ENCODE results near the gene UBALD2.

DNA sequence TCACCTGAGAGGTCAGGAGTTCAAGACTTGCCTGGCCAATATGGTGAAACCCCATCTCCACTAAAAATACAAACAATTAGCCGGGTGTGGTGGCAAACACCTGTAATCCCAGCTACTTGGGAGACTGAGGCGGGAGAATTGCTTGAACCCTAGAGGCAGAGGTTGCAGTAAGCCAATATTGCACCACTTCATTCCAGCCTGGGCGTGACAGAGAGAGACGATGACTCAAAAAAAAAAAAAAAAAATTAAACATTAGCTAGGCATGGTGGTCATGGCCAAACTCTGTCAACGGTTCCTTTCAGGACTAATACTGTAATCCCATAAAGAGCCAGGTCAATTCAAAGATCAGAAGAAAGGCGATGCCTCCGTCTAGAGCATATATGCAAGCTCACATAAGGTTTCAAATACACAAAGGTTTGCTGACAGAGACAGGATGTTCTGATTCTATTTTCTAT, 27.3 kb upstream of the UBALD2 start:
- TF ChIP-seq, protein P1, sequence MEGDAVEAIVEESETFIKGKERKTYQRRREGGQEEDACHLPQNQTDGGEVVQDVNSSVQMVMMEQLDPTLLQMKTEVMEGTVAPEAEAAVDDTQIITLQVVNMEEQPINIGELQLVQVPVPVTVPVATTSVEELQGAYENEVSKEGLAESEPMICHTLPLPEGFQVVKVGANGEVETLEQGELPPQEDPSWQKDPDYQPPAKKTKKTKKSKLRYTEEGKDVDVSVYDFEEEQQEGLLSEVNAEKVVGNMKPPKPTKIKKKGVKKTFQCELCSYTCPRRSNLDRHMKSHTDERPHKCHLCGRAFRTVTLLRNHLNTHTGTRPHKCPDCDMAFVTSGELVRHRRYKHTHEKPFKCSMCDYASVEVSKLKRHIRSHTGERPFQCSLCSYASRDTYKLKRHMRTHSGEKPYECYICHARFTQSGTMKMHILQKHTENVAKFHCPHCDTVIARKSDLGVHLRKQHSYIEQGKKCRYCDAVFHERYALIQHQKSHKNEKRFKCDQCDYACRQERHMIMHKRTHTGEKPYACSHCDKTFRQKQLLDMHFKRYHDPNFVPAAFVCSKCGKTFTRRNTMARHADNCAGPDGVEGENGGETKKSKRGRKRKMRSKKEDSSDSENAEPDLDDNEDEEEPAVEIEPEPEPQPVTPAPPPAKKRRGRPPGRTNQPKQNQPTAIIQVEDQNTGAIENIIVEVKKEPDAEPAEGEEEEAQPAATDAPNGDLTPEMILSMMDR (IDR thresholded peaks at IDR 0.05): no peak
- TF ChIP-seq POLR2A (IDR thresholded peaks at IDR 0.05): no peak
